Measurements from ENCODE around the gene FBXL12.
A peak's percentile ranks its signal among the peaks of the same experiment; 100 is the strongest.
"Not testable (repeated sequence)": the region's sequence is repeated elsewhere in the genome, so short reads cannot be mapped to it uniquely, and the experiment has no call there.

Gene FBXL12

GRCh38 chr19:9838324-9838723 lies 19.4 kb upstream of the FBXL12 start:
- no peak for DNase-seq

- no peak for DNase-seq
Observed at GRCh38 chr19:9836021-9836420, 17.1 kb upstream of the FBXL12 start.

- DNase-seq, result no peak
Observed at GRCh38 chr19:9835507-9835949, 16.6 kb upstream of the FBXL12 start.

GRCh38 chr19:9834726-9835506 lies 16.0 kb upstream of the FBXL12 start, which contains the start of gene PIN1:
TSS of gene PIN1 (plus strand) at chr19:9835318. CDS start at chr19:9835345, 27 bp downstream.
- DNase-seq, result peak; percentile 97 to 98

- no peak for DNase-seq
Observed at GRCh38 chr19:9834307-9834725, 15.4 kb upstream of the FBXL12 start.

GRCh38 chr19:9828551-9829063 lies 9.7 kb upstream of the FBXL12 start:
- DNase-seq, result no peak

GRCh38 chr19:9827289-9828238 lies 8.7 kb upstream of the FBXL12 start, which contains the start of gene UBL5:
TSS of gene UBL5 (plus strand) at chr19:9827918. CDS start at chr19:9828338, 420 bp downstream.
- peak; percentile 86 to 91 for DNase-seq

- DNase-seq, result no peak
Observed at GRCh38 chr19:9823816-9824215, 4.9 kb upstream of the FBXL12 start.

GRCh38 chr19:9820034-9820433 lies 1.2 kb upstream of the FBXL12 start:
- DNase-seq, result not testable (repeated sequence)

- no peak for DNase-seq
Observed at GRCh38 chr19:9819596-9819909, 674 bp upstream of the FBXL12 start.

- DNase-seq, result no peak
Observed at GRCh38 chr19:9818175-9818733, 625 bp downstream of the FBXL12 start.

GRCh38 chr19:9811139-9811538 lies 7.7 kb downstream of the FBXL12 start:
- no peak for DNase-seq

GRCh38 chr19:9808855-9809824 lies 9.7 kb downstream of the FBXL12 start:
- no peak for DNase-seq

GRCh38 chr19:9806803-9807202 lies 12.1 kb downstream of the FBXL12 start:
- no peak for DNase-seq

GRCh38 chr19:9801976-9802375 lies 16.9 kb downstream of the FBXL12 start:
- DNase-seq, result no peak

GRCh38 chr19:9799162-9799561 lies 19.7 kb downstream of the FBXL12 start:
- no peak for DNase-seq

GRCh38 chr19:9797871-9798270 lies 21.0 kb downstream of the FBXL12 start:
- no peak for DNase-seq

GRCh38 chr19:9796113-9796773 lies 22.6 kb downstream of the FBXL12 start:
- peak; percentile 70 to 88 for DNase-seq

GRCh38 chr19:9793071-9793591 lies 25.7 kb downstream of the FBXL12 start:
- peak in 1 of 2 donors; percentile 33 for DNase-seq

GRCh38 chr19:9792206-9793070 lies 26.4 kb downstream of the FBXL12 start:
- peak; percentile 91 to 95 for DNase-seq

All from hippocampal formation (tissue), 2 donors.